Liver (tissue), 9 donors: Measurements from ENCODE around the gene DENND1C. TPM values are rescaled to one million over a fixed set of nuclear protein-coding genes. Genes with fewer than 3 reads are reported as not detected.

ENCODE experiments used
- DNase-seq: peaks from one replicate; pipeline ENCODE4 v3.0.0-alpha.2; 2017; ENCODE audit warnings: low spot score
- H3K27ac ChIP-seq, 2 donors: one replicate each; pipeline ENCODE4 v1.7.0; 2013; ENCODE audit warnings: inconsistent platforms in 2 of 2, low read length in 2 of 2, control low read depth in 1 of 2, low read depth in 1 of 2, mild to moderate bottlenecking in 1 of 2
- H3K27me3 ChIP-seq, 4 donors: one replicate each; pipeline versions ENCODE4 v1.6.1 to v1.7.0; 2013; ENCODE audit warnings: low read length in 3 of 4, inconsistent platforms in 1 of 4, mild to moderate bottlenecking in 1 of 4, moderate library complexity in 1 of 4; ENCODE audit not compliant: control insufficient read depth in 4 of 4, insufficient read depth in 4 of 4
- H3K36me3 ChIP-seq, 4 donors: one replicate each; pipeline versions ENCODE4 v1.6.1 to v1.7.0; 2013; ENCODE audit warnings: low read length in 3 of 4, mild to moderate bottlenecking in 3 of 4, low read depth in 1 of 4, moderate library complexity in 1 of 4; ENCODE audit not compliant: control insufficient read depth in 4 of 4, insufficient read depth in 3 of 4
- H3K4me1 ChIP-seq, 4 donors: one replicate each; pipeline versions ENCODE4 v1.6.1 to v1.7.0; 2013; ENCODE audit warnings: low read length in 3 of 4, mild to moderate bottlenecking in 3 of 4, moderate library complexity in 1 of 4; ENCODE audit not compliant: control insufficient read depth in 4 of 4, insufficient read depth in 4 of 4
- H3K4me3 ChIP-seq, 3 donors: one replicate each; pipeline versions ENCODE4 v1.6.1 to v1.7.0; 2013; ENCODE audit warnings: low read length in 3 of 3, control low read depth in 1 of 3, low read depth in 1 of 3, mild to moderate bottlenecking in 1 of 3
- H3K9ac ChIP-seq, 2 donors: one replicate each; pipeline ENCODE4 v1.7.0; 2013; ENCODE audit warnings: low read length in 2 of 2, mild to moderate bottlenecking in 2 of 2, moderate library complexity in 2 of 2, control low read depth in 1 of 2, low read depth in 1 of 2
- H3K9me3 ChIP-seq, 4 donors: one replicate each; pipeline versions ENCODE4 v1.6.1 to v1.7.0; 2013; ENCODE audit warnings: low read length in 3 of 4; ENCODE audit not compliant: control insufficient read depth in 4 of 4
- ATF3 ChIP-seq: IDR thresholded peaks from 2 replicates; pipeline ENCODE4 v1.6.1; 2016; ENCODE audit warnings: antibody characterized with exemption
- CTCF ChIP-seq: fragments of 150-350 bp; IDR thresholded peaks from 2 replicates; pipeline ENCODE4 v1.5.1; 2017; ENCODE audit warnings: improper control_type of control experiment, low read depth, low read length; ENCODE audit not compliant: missing input control
- EGR1 ChIP-seq, 2 donors: IDR thresholded peaks; 2 replicates each; pipeline ENCODE4 v1.6.1; 2016 to 2018; ENCODE audit warnings: antibody characterized with exemption in 2 of 2, low read depth in 2 of 2
- FOXA1 ChIP-seq: IDR thresholded peaks from 2 replicates; pipeline ENCODE4 v1.6.1; 2016; ENCODE audit warnings: antibody characterized with exemption
- FOXA2 ChIP-seq: IDR thresholded peaks from 2 replicates; pipeline ENCODE4 v1.6.1; 2016; ENCODE audit warnings: antibody characterized with exemption
- GABPA ChIP-seq, 2 donors: IDR thresholded peaks in 1 of 2; conservative IDR thresholded peaks in 1 of 2; 2 replicates each; pipeline ENCODE4 v1.6.1; 2016; ENCODE audit warnings: antibody characterized with exemption in 2 of 2, mild to moderate bottlenecking in 1 of 2, moderate library complexity in 1 of 2
- HNF4A ChIP-seq, 2 donors: conservative IDR thresholded peaks; 2 replicates each; pipeline ENCODE4 v1.6.1; 2016; ENCODE audit warnings: antibody characterized with exemption in 2 of 2, mild to moderate bottlenecking in 2 of 2
- HNF4G ChIP-seq: IDR thresholded peaks from 2 replicates; pipeline ENCODE4 v1.6.1; 2016; ENCODE audit warnings: antibody characterized with exemption
- JUND ChIP-seq, 2 donors: IDR thresholded peaks; 2 replicates each; pipeline ENCODE4 v1.6.1; 2016; ENCODE audit warnings: antibody characterized with exemption in 2 of 2
- MAX ChIP-seq: IDR thresholded peaks from 2 replicates; pipeline ENCODE4 v1.6.1; 2016; ENCODE audit warnings: antibody characterized with exemption
- NR2F2 ChIP-seq: IDR thresholded peaks from 2 replicates; pipeline ENCODE4 v1.6.1; 2016; ENCODE audit warnings: antibody characterized with exemption
- RAD21 ChIP-seq, 2 donors: IDR thresholded peaks; 2 replicates each; pipeline ENCODE4 v1.6.1; 2016; ENCODE audit warnings: antibody characterized with exemption in 2 of 2, mild to moderate bottlenecking in 2 of 2
- REST ChIP-seq: IDR thresholded peaks from 2 replicates; pipeline ENCODE4 v1.6.1; 2016; ENCODE audit warnings: antibody characterized with exemption, mild to moderate bottlenecking
- SP1 ChIP-seq: IDR thresholded peaks from 2 replicates; pipeline ENCODE4 v1.6.1; 2018; ENCODE audit warnings: antibody characterized with exemption, mild to moderate bottlenecking
- TAF1 ChIP-seq: conservative IDR thresholded peaks from 2 replicates; pipeline ENCODE4 v1.6.1; 2016; ENCODE audit warnings: antibody characterized with exemption, mild to moderate bottlenecking
- YY1 ChIP-seq: IDR thresholded peaks from 2 replicates; pipeline ENCODE4 v1.6.1; 2016; ENCODE audit warnings: antibody characterized with exemption, mild to moderate bottlenecking
- ZBTB33 ChIP-seq: IDR thresholded peaks from 2 replicates; pipeline ENCODE4 v1.6.1; 2016; ENCODE audit warnings: antibody characterized with exemption
- WGBS: extraction: QIAGEN DNeasy Blood & Tissue Kit; methylation state at CpG from one replicate; pipeline ENCODE4 v1.1.7; 2013; 5-methylcytosine and 5-hydroxymethylcytosine counted together
- polyA plus RNA-seq, 2 donors: library from polyadenylated mRNA; stranded (reverse) in 1 of 2; unstranded in 1 of 2; fragments of 200-250 nt in 1 of 2; fragments of >200 nt in 1 of 2; fragmentation: Nextera tagmentation in 1 of 2; extraction: Ambion mirVana in 1 of 2; gene quantifications; one replicate each; pipeline versions ENCODE4 v1.2.1 to v1.2.3, GENCODE V29; 2013 to 2015
- total RNA-seq, 2 donors: library from RNA; depleted of rRNA; stranded (reverse); fragments of >200 nt; gene quantifications; one replicate each; pipeline ENCODE4 v1.2.3, GENCODE V29; 2014
- donor health status: healthy.
- donor health status: healthy.
- donor health status: healthy.
- donor health status: healthy.
- donor health status: healthy.

DENND1C gene
- total and polyA plus RNA-seq, 4 donors, result 0.99 to 1.5 (median 1.2) TPM

- no peak for TF ChIP-seq REST
These were observed 11.4 kb downstream of the DENND1C start (continued) for GRCh38 chr19:6470173-6470572.

GRCh38 chr19:6467384-6467783 lies 14.2 kb downstream of the DENND1C start:
- Histone ChIP-seq H3K4me3 (no peak overlapping the region), H3K9ac (no peak overlapping the region), H3K27me3 (no peaks in the 10 kb centered on the region), H3K9me3 (no peaks in the 10 kb centered on the region), H3K27ac (no peak overlapping the region), H3K36me3 (peaks cover 3 to 9% (median 5%) of the 10 kb centered on the region in 4 donors), H3K4me1 (peaks cover 0 to 10% (median 6%) of the 10 kb centered on the region in 4 donors)
- no peak for TF ChIP-seq EGR1 (IDR thresholded peaks at IDR 0.05; ENCODE audit: low read depth in 2 of 2)
- TF ChIP-seq JUND (IDR thresholded peaks at IDR 0.05), result no peak
- TF ChIP-seq YY1, result no peak
- no peak for TF ChIP-seq FOXA2
- TF ChIP-seq GABPA (IDR thresholded peaks at IDR 0.05 in 1 of 2, conservative IDR thresholded peaks at IDR 0.05 in 1 of 2), result no peak
- TF ChIP-seq CTCF, result no peak
- no peak for TF ChIP-seq RAD21 (IDR thresholded peaks at IDR 0.05)
- WGBS, result 89% methylated on average over 8 of the region's 8 CpGs
- no peak for DNase-seq

- H3K27ac ChIP-seq, result no peak overlapping the region
- DNase-seq, result no peak
- peaks cover 0 to 10% (median 6%) of the 10 kb centered on the region in 4 donors for H3K4me1 ChIP-seq
- WGBS, result 94% methylated on average over 21 of the region's 21 CpGs
- no peak overlapping the region for H3K4me3 ChIP-seq
- TF ChIP-seq GABPA (IDR thresholded peaks at IDR 0.05 in 1 of 2, conservative IDR thresholded peaks at IDR 0.05 in 1 of 2), result no peak
- TF ChIP-seq NR2F2, result no peak
- TF ChIP-seq FOXA1, result no peak
- TF ChIP-seq TAF1, result no peak
- no peak for TF ChIP-seq ATF3
- no peak for TF ChIP-seq YY1
- TF ChIP-seq SP1, result no peak
- TF ChIP-seq ZBTB33, result no peak
- no peak for TF ChIP-seq MAX
- no peak for TF ChIP-seq JUND (IDR thresholded peaks at IDR 0.05)
- no peak for TF ChIP-seq EGR1 (IDR thresholded peaks at IDR 0.05; ENCODE audit: low read depth in 2 of 2)
- TF ChIP-seq HNF4A (conservative IDR thresholded peaks at IDR 0.05), result no peak
- TF ChIP-seq RAD21 (IDR thresholded peaks at IDR 0.05), result no peak
- no peak for TF ChIP-seq CTCF
- TF ChIP-seq HNF4G, result no peak
- TF ChIP-seq FOXA2, result no peak
- no peak overlapping the region for H3K9ac ChIP-seq
- peaks cover 3 to 9% (median 5%) of the 10 kb centered on the region in 4 donors for H3K36me3 ChIP-seq
- H3K27me3 ChIP-seq, result no peaks in the 10 kb centered on the region
- no peaks in the 10 kb centered on the region for H3K9me3 ChIP-seq
These were observed 14.9 kb downstream of the DENND1C start for GRCh38 chr19:6466526-6467248.
